A673 (cell line): ENCODE measurements around the gene FEM1C. TPM values are rescaled to one million over a fixed set of nuclear protein-coding genes. Genes with fewer than 3 reads are reported as not detected.

Experiments
- BruUV-seq: library from RNA; stranded (reverse); fragments of 400-500 nt; replicated peaks from 2 replicates; lab custom pipeline; 2021; lab: Mats Ljungman, UMichigan
- CTCF ChIA-PET: fragments of 300-600 bp; sonication (Branson Sonifier 250); formaldehyde crosslinking; loops from one replicate; lab custom pipeline; 2022; ENCODE audit warnings: antibody characterized with exemption; lab: Charles Lee
- POLR2A ChIA-PET: fragments of 300-600 bp; sonication (Branson Sonifier 250); formaldehyde crosslinking; loops from one replicate; lab custom pipeline; 2022; ENCODE audit warnings: antibody characterized with exemption; ENCODE audit not compliant: low non-redundant PET; lab: Charles Lee
- DNase-seq: peaks from one replicate; pipeline ENCODE4 v3.0.0-alpha.2; 2015; ENCODE audit warnings: low spot score
- H3K27ac ChIP-seq: fragments of 200-600 bp; sonication (generic); 2 replicates; pipeline ENCODE4 v1.5.1; 2016; ENCODE audit warnings: mixed run types, low read depth, mild to moderate bottlenecking, mixed read lengths, antibody characterized with exemption, low read length; ENCODE audit not compliant: poor library complexity, severe bottlenecking
- H3K27me3 ChIP-seq: fragments of 200-600 bp; sonication (generic); replicated peaks from 2 replicates; pipeline ENCODE4 v1.6.1; 2017; ENCODE audit warnings: mixed run types, low read depth, mild to moderate bottlenecking, mixed read lengths, antibody characterized with exemption, low read length; ENCODE audit not compliant: insufficient read depth, poor library complexity
- H3K36me3 ChIP-seq: fragments of 200-600 bp; sonication (generic); 2 replicates; pipeline ENCODE4 v1.6.1; 2016; ENCODE audit warnings: mixed run types, mild to moderate bottlenecking, mixed read lengths, antibody characterized with exemption, low read length; ENCODE audit not compliant: insufficient read depth, poor library complexity, severe bottlenecking
- H3K4me1 ChIP-seq: fragments of 200-600 bp; sonication (generic); 2 replicates; pipeline ENCODE4 v1.6.1; 2017; ENCODE audit warnings: mixed run types, mild to moderate bottlenecking, mixed read lengths, antibody characterized with exemption, low read length; ENCODE audit not compliant: insufficient read depth, poor library complexity, severe bottlenecking
- H3K4me3 ChIP-seq: fragments of 200-600 bp; sonication (generic); 2 replicates; pipeline ENCODE4 v1.5.1; 2016; ENCODE audit warnings: low read depth, mixed run types, mild to moderate bottlenecking, mixed read lengths, low read length; ENCODE audit not compliant: poor library complexity, severe bottlenecking
- H3K9me3 ChIP-seq: fragments of 200-600 bp; sonication (generic); 2 replicates; pipeline ENCODE4 v1.6.1; 2016; ENCODE audit warnings: mixed run types, low read depth, mild to moderate bottlenecking, mixed read lengths, antibody characterized with exemption, low read length; ENCODE audit not compliant: poor library complexity, severe bottlenecking
- EZH2 ChIP-seq: fragments of 200-600 bp; sonication (generic); IDR thresholded peaks from 2 replicates; pipeline ENCODE4 v1.6.1; 2017; ENCODE audit warnings: borderline replicate concordance, low read depth, mild to moderate bottlenecking, mixed read lengths, antibody characterized with exemption, low read length; ENCODE audit not compliant: poor library complexity, severe bottlenecking
- intact Hi-C: fragments of 100-400 bp; cut with micrococcal nuclease; formaldehyde crosslinking; loops from one replicate; pipeline ENCODE4 v1.10.0; 2022; ENCODE audit not compliant: unreplicated experiment
- total RNA-seq: library from RNA; stranded (reverse); gene quantifications from 2 replicates; pipeline ENCODE4 v1.2.3, GENCODE V29; 2021
- TF ChIP-seq, protein P1 (sequence below): fragments of 300-800, 200-600 bp; sonication (generic); conservative IDR thresholded peaks from 2 replicates; pipeline ENCODE4 v1.5.1; 2017; ENCODE audit warnings: low read depth, mild to moderate bottlenecking, antibody characterized with exemption, low read length, moderate library complexity, mixed read lengths

The FEM1C gene
- total RNA-seq, 1 experiment from 2014 or later: 15.0 TPM

DNA sequence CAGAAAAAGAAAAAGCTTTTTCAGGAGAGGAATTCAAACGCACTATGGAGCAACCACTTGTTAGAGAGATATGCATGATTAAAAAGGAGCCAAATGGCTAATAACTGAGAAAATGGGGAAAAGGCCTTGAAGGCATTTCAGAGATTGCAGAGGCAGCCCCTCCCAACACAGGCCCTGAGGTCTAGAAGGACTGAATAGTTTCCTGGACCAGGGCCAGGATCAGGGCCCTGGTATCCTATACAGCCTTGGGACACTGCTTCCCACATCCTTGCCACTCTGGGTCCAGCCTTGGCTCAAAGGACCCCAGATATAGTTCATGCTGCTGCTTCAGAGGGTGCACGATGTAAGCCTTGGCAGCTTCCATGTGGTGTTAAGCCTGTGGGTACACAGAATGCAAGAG lies 20.7 kb upstream of the FEM1C start:
- intact Hi-C loops: no loop called here
- Histone ChIP-seq H3K27ac (no peak overlapping the region), H3K4me1 (no peaks in the 10 kb centered on the region), H3K27me3 (no peaks in the 10 kb centered on the region), H3K4me3 (no peak overlapping the region), H3K36me3 (no peaks in the 10 kb centered on the region), H3K9me3 (no peaks in the 10 kb centered on the region)
- no TSS peak for BruUV-seq
- ChIA-PET POLR2A (no interaction called here), CTCF (no interaction called here)
- DNase-seq: no peak
- TF ChIP-seq, protein P1, sequence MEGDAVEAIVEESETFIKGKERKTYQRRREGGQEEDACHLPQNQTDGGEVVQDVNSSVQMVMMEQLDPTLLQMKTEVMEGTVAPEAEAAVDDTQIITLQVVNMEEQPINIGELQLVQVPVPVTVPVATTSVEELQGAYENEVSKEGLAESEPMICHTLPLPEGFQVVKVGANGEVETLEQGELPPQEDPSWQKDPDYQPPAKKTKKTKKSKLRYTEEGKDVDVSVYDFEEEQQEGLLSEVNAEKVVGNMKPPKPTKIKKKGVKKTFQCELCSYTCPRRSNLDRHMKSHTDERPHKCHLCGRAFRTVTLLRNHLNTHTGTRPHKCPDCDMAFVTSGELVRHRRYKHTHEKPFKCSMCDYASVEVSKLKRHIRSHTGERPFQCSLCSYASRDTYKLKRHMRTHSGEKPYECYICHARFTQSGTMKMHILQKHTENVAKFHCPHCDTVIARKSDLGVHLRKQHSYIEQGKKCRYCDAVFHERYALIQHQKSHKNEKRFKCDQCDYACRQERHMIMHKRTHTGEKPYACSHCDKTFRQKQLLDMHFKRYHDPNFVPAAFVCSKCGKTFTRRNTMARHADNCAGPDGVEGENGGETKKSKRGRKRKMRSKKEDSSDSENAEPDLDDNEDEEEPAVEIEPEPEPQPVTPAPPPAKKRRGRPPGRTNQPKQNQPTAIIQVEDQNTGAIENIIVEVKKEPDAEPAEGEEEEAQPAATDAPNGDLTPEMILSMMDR: no peak
- no peak for TF ChIP-seq EZH2

DNA sequence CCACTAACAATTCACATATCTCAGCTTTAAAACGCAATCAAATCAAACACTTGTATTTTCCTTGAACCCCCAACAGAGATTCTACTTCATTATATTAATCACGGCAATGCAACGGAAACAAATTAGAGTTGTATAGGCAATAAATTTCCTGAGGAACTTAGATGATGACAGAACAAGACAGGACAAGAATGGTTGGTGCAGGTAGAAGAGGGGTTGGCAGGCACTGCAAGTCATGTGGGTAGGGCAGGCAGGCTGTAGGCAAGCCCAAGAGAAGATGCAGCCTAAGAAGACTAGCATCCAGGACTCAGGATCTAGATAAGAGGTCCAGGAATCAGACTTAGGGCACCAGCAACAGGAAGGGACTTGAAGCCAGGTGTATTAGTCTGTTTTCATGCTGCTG lies 16.6 kb upstream of the FEM1C start:
- ChIA-PET CTCF (no interaction called here), POLR2A (no interaction called here)
- no TSS peak for BruUV-seq

DNA sequence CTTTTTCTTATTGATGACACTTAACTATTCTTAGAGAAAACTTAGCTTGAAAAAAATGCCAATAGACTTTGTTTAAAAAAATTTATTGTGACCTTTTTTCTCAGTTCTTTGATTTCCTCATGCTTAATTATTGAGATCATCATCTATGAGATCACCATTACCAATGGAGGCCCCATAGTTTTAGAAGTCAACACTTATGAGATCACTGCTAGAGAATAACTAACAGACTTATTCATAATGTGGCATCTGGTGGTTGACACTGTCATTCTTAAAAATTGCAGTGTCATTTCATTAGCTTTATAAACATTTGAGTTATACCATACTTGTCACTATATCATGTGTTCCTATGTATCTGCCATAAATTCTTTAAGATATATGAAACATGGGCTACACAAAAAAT lies 14.9 kb upstream of the FEM1C start:
- POLR2A ChIA-PET: no interaction called here
- no TSS peak for BruUV-seq
- no peak for TF ChIP-seq EZH2
- TF ChIP-seq, protein P1: no peak

More for the DNA sequence above, 16.6 kb upstream of the FEM1C start:
- Histone ChIP-seq H3K36me3 (no peaks in the 10 kb centered on the region), H3K4me3 (no peak overlapping the region), H3K27me3 (no peaks in the 10 kb centered on the region), H3K4me1 (no peaks in the 10 kb centered on the region), H3K9me3 (no peaks in the 10 kb centered on the region), H3K27ac (no peak overlapping the region)
- no peak for TF ChIP-seq EZH2
- TF ChIP-seq, protein P1: no peak
- DNase-seq: no peak
- intact Hi-C loops: no loop called here

More for the DNA sequence above, 14.9 kb upstream of the FEM1C start:
- Histone ChIP-seq H3K9me3 (no peaks in the 10 kb centered on the region), H3K27me3 (no peaks in the 10 kb centered on the region), H3K27ac (no peak overlapping the region), H3K4me3 (no peak overlapping the region), H3K4me1 (no peaks in the 10 kb centered on the region), H3K36me3 (no peaks in the 10 kb centered on the region)
- DNase-seq: no peak
- intact Hi-C loops: no loop called here
- CTCF ChIA-PET: no interaction called here
